ENCODE results near the gene ZC3H13.

The ZC3H13 gene

GRCh38 chr13:46086421-46086922 is 33.9 kb upstream of the ZC3H13 start:
- H3K4me2 ChIP-seq (ENCODE audit: low read depth, low read length, poor library complexity, severe bottlenecking) = no peak overlapping the region
- H3K36me3 ChIP-seq (ENCODE audit: low read length) = no peaks in the 10 kb centered on the region
- no peaks in the 10 kb centered on the region for H3F3A ChIP-seq (ENCODE audit: insufficient read depth)
- H4K20me1 ChIP-seq (ENCODE audit: low read depth, low read length) = no peaks in the 10 kb centered on the region
- no peak overlapping the region for H3K9ac ChIP-seq (ENCODE audit: low read length)
- H3K4me3 ChIP-seq (ENCODE audit: insufficient read depth, low read length, poor library complexity, severe bottlenecking) = no peak overlapping the region
- H3K9me3 ChIP-seq (ENCODE audit: insufficient read depth, low read length) = no peaks in the 10 kb centered on the region
- H2AFZ ChIP-seq (ENCODE audit: low read depth, low read length, severe bottlenecking) = no peak overlapping the region
- no peak overlapping the region for H3K27ac ChIP-seq (ENCODE audit: low read depth, low read length)
- no peaks in the 10 kb centered on the region for H3K27me3 ChIP-seq (ENCODE audit: low read length)
- no peak for TF ChIP-seq EZH2phosphoT487 (conservative IDR thresholded peaks at IDR 0.05; ENCODE audit: low read length)
- no peaks in the 10 kb centered on the region for H3K79me2 ChIP-seq (ENCODE audit: insufficient read depth, low read length)
- H3K9me2 ChIP-seq (replicated peaks; ENCODE audit: insufficient read depth, low read length) = no peaks in the 10 kb centered on the region

DNA sequence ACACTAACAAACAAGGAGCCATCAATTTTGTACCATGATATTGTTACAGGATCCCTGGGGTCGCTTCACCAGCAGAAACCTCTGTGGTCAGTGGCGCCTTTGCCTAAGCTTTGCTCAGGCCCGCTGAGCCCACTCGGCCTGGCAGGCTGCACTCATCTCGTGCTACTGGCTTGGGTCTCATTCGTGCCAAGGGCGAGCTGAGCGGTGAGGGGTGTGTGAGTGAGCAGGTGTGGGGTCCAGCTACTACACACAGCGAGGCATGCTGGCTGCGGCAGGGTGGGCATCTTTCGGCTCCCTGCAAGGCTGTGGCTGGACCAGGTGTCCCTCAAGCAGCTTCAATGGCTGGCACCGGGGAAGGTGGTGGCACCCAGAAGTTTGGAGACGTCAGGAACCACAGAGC is 33.2 kb upstream of the ZC3H13 start:
- no peaks in the 10 kb centered on the region for H3K9me2 ChIP-seq (replicated peaks; ENCODE audit: insufficient read depth, low read length)

DNA sequence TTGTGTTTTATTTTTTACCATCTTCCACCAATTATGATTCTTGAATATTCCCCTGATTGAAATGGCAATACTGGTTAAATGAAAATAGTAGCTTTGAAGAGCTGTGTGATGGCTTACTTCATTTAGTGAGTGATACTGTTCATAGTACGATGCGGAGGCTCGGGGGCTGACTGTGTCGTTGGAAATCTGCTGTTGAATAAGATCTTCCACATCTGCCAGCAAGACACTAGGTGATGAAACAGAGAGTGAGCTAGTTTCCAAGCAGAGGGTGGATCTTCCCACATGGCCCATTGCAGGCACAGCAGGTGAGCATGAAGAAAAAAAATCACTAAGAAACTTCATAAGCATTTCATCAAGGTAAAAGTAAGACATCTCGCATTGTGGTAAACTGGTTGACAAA is 29.8 kb upstream of the ZC3H13 start:
- H3K27ac ChIP-seq (ENCODE audit: low read depth, low read length) = no peak overlapping the region
- no peaks in the 10 kb centered on the region for H3K79me2 ChIP-seq (ENCODE audit: insufficient read depth, low read length)
- H3K27me3 ChIP-seq (ENCODE audit: low read length) = no peaks in the 10 kb centered on the region
- H3K4me3 ChIP-seq (ENCODE audit: insufficient read depth, low read length, poor library complexity, severe bottlenecking) = no peak overlapping the region
- TF ChIP-seq CTCF (IDR thresholded peaks at IDR 0.05; ENCODE audit: insufficient read depth, low read length, poor library complexity, severe bottlenecking) (no peak), EZH2phosphoT487 (conservative IDR thresholded peaks at IDR 0.05; ENCODE audit: low read length) (no peak)
- no peak overlapping the region for H2AFZ ChIP-seq (ENCODE audit: low read depth, low read length, severe bottlenecking)
- no peaks in the 10 kb centered on the region for H3K9me3 ChIP-seq (ENCODE audit: insufficient read depth, low read length)
- H4K20me1 ChIP-seq (ENCODE audit: low read depth, low read length) = no peaks in the 10 kb centered on the region
- H3K9ac ChIP-seq (ENCODE audit: low read length) = no peak overlapping the region
- no peaks in the 10 kb centered on the region for H3F3A ChIP-seq (ENCODE audit: insufficient read depth)
- no peaks in the 10 kb centered on the region for H3K36me3 ChIP-seq (ENCODE audit: low read length)
- no peak overlapping the region for H3K4me2 ChIP-seq (ENCODE audit: low read depth, low read length, poor library complexity, severe bottlenecking)
- H3K9me2 ChIP-seq (replicated peaks; ENCODE audit: insufficient read depth, low read length) = no peaks in the 10 kb centered on the region

More for the DNA sequence above, 33.2 kb upstream of the ZC3H13 start:
- H2AFZ ChIP-seq (ENCODE audit: low read depth, low read length, severe bottlenecking) = no peak overlapping the region
- no peaks in the 10 kb centered on the region for H4K20me1 ChIP-seq (ENCODE audit: low read depth, low read length)
- no peaks in the 10 kb centered on the region for H3F3A ChIP-seq (ENCODE audit: insufficient read depth)
- no peaks in the 10 kb centered on the region for H3K27me3 ChIP-seq (ENCODE audit: low read length)
- H3K4me3 ChIP-seq (ENCODE audit: insufficient read depth, low read length, poor library complexity, severe bottlenecking) = no peak overlapping the region
- no peaks in the 10 kb centered on the region for H3K9me3 ChIP-seq (ENCODE audit: insufficient read depth, low read length)
- no peak for TF ChIP-seq EZH2phosphoT487 (conservative IDR thresholded peaks at IDR 0.05; ENCODE audit: low read length)
- no peak for TF ChIP-seq CTCF (IDR thresholded peaks at IDR 0.05; ENCODE audit: insufficient read depth, low read length, poor library complexity, severe bottlenecking)
- no peak overlapping the region for H3K4me2 ChIP-seq (ENCODE audit: low read depth, low read length, poor library complexity, severe bottlenecking)
- no peaks in the 10 kb centered on the region for H3K79me2 ChIP-seq (ENCODE audit: insufficient read depth, low read length)
- H3K36me3 ChIP-seq (ENCODE audit: low read length) = no peaks in the 10 kb centered on the region
- H3K9ac ChIP-seq (ENCODE audit: low read length) = no peak overlapping the region
- H3K27ac ChIP-seq (ENCODE audit: low read depth, low read length) = no peak overlapping the region

GRCh38 chr13:46079770-46080169 is 27.2 kb upstream of the ZC3H13 start:
- Histone ChIP-seq H3K9me2 (replicated peaks; ENCODE audit: insufficient read depth, low read length) (no peaks in the 10 kb centered on the region), H3K4me2 (ENCODE audit: low read depth, low read length, poor library complexity, severe bottlenecking) (no peak overlapping the region), H3K36me3 (ENCODE audit: low read length) (no peaks in the 10 kb centered on the region), H3K79me2 (ENCODE audit: insufficient read depth, low read length) (no peaks in the 10 kb centered on the region), H2AFZ (ENCODE audit: low read depth, low read length, severe bottlenecking) (no peak overlapping the region), H3K27me3 (ENCODE audit: low read length) (no peaks in the 10 kb centered on the region), H3F3A (ENCODE audit: insufficient read depth) (no peaks in the 10 kb centered on the region), H3K27ac (ENCODE audit: low read depth, low read length) (no peak overlapping the region), H3K9ac (ENCODE audit: low read length) (no peak overlapping the region), H3K4me3 (ENCODE audit: insufficient read depth, low read length, poor library complexity, severe bottlenecking) (no peak overlapping the region), H3K9me3 (ENCODE audit: insufficient read depth, low read length) (no peaks in the 10 kb centered on the region), H4K20me1 (ENCODE audit: low read depth, low read length) (no peaks in the 10 kb centered on the region)
- TF ChIP-seq EZH2phosphoT487 (conservative IDR thresholded peaks at IDR 0.05; ENCODE audit: low read length) (no peak), CTCF (IDR thresholded peaks at IDR 0.05; ENCODE audit: insufficient read depth, low read length, poor library complexity, severe bottlenecking) (no peak)

All from SU-DHL-6 (cell line).